ENCODE measurements around the gene MMEL1.

Gene MMEL1

DNA sequence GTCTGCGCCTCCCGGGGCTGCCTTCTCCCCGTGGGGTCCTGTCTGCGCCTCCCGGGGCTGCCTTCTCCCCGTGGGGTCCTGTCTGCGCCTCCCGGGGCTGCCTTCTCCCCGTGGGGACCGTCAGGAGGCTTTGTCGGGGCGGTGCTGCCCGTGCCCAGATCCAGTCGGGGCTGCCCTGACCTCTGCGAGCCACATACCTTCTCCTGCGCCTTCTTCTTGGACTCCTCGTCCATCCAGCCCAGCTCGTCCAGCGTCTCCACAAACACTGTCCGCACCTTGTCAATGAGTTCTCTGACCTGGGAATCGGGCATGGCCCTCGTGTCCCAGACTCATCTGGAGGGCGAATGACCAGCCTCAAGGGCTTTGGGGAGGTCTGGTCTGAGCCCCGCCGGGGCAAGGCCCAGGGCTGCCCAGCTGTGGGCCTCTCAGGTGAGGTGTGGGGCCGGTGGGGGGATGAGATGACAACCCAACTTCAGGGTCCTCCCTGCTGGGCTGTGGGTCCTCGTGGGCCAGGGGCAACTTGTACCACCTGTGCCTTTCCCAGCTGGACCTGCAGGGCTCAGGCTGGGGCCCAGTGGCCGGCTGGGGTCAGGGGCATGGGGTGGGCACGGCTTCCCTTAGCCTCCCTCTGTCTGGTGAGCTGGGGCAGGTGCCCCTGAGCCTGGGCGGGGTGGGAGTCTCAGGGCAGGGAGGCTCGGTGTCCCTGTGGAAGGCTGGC lies 36.8 kb downstream of the MMEL1 start:
- no peak overlapping the region for H3K4me3 ChIP-seq (ENCODE audit: low read depth, low read length)
- TF ChIP-seq, protein P1, sequence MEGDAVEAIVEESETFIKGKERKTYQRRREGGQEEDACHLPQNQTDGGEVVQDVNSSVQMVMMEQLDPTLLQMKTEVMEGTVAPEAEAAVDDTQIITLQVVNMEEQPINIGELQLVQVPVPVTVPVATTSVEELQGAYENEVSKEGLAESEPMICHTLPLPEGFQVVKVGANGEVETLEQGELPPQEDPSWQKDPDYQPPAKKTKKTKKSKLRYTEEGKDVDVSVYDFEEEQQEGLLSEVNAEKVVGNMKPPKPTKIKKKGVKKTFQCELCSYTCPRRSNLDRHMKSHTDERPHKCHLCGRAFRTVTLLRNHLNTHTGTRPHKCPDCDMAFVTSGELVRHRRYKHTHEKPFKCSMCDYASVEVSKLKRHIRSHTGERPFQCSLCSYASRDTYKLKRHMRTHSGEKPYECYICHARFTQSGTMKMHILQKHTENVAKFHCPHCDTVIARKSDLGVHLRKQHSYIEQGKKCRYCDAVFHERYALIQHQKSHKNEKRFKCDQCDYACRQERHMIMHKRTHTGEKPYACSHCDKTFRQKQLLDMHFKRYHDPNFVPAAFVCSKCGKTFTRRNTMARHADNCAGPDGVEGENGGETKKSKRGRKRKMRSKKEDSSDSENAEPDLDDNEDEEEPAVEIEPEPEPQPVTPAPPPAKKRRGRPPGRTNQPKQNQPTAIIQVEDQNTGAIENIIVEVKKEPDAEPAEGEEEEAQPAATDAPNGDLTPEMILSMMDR (IDR thresholded peaks at IDR 0.05; ENCODE audit: low read depth, low read length, missing control alignments), result no peak
- in situ Hi-C loops (cut with HindIII; ENCODE audit: low sequenced_read_pairs), result no loop called here
- DNase-seq (ENCODE audit: low read depth), result no peak

DNA sequence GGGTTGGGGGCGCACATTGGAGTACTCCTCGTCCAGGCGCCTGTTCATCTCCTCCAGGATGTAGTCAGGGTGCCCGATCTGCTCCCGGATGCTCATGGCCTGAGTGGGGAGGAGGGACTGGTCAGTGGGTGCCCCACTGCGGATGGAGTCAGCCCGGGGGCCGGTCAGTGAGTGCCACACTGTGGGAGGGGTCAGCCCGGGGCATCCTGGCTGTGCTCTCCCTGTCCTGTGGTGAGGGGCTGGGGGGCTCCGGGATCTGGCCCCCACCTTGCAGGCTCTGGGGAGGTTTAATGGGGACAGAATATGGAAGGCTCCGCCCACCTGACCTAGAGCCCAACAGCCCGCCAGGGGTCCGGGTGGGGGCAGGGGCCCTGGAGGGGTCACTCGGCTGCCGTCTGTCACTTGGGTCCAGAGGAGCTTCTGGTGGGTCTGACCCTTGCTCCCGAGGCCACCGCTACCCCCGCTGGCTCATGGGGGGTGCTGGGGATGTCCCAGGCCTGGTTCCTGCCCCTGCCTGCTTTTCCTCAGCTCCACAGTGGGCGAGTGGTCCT lies 37.5 kb downstream of the MMEL1 start:
- H3K4me3 ChIP-seq (ENCODE audit: low read depth, low read length), result no peak overlapping the region
- no peak for DNase-seq (ENCODE audit: low read depth)
- TF ChIP-seq, protein P1 (IDR thresholded peaks at IDR 0.05; ENCODE audit: low read depth, low read length, missing control alignments), result no peak
- in situ Hi-C loops (cut with HindIII; ENCODE audit: low sequenced_read_pairs), result no loop called here

DNA sequence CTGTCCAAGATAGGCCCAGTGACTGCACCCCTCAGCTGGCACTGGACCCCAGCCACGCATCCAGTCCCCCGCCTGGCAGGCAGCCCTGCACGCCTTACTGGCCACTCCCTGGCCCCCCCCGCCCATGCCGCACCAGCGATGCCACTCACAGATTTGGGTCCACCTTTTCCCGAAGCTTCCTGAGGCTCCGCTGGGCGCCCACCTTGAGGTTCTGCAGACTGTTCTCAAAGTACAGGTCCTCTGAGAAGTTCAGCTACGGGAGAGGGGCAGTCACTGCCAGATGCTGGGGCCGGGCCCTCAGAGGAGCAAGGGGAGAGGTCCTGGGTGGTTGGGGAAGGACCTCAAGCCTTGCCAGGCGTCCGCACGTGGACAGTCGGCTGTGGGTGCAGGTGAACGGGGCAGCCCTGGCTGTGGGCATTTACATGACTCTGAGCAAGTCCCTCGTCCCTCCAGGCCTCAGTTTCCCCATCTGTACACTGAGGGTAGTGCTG lies 38.1 kb downstream of the MMEL1 start:
- DNase-seq (ENCODE audit: low read depth), result no peak
- no peak overlapping the region for H3K4me3 ChIP-seq (ENCODE audit: low read depth, low read length)
- in situ Hi-C loops (cut with HindIII; ENCODE audit: low sequenced_read_pairs), result no loop called here
- TF ChIP-seq, protein P1 (IDR thresholded peaks at IDR 0.05; ENCODE audit: low read depth, low read length, missing control alignments), result no peak

DNA sequence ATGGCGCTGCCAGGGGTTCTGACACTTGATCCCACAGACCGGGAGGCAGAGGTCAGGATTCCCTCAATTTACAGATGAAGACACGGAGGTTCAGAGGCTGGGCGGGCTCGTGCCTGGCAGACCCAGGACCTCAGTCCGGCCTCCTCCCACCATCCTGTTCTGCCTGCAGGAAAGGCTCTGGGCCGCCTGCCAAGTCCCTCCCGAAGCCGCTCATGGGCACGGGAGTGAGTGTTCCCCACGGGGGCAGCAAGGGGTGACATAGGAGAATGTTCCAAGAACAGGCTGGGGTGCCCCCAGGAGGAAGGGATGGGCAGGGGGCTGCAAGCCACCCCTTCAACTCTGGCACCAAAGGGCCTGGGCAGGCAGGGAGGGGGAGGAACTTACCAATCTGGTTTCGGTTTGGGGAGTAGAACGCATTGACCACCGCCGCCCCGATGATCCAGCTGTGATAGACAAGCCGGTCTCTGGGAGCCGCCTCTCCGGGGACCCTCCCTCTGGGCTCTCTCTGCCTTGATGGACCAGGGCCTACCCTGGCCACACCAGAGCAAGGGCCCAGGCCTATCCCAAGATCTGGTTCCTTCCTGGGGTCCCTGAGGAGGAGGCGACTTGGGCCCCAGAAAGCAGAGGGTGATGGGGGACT lies 38.7 kb downstream of the MMEL1 start:
- in situ Hi-C loops (cut with HindIII; ENCODE audit: low sequenced_read_pairs), result no loop called here
- no peak for DNase-seq (ENCODE audit: low read depth)
- TF ChIP-seq, protein P1 (IDR thresholded peaks at IDR 0.05; ENCODE audit: low read depth, low read length, missing control alignments), result no peak
- H3K4me3 ChIP-seq (ENCODE audit: low read depth, low read length), result no peak overlapping the region

DNA sequence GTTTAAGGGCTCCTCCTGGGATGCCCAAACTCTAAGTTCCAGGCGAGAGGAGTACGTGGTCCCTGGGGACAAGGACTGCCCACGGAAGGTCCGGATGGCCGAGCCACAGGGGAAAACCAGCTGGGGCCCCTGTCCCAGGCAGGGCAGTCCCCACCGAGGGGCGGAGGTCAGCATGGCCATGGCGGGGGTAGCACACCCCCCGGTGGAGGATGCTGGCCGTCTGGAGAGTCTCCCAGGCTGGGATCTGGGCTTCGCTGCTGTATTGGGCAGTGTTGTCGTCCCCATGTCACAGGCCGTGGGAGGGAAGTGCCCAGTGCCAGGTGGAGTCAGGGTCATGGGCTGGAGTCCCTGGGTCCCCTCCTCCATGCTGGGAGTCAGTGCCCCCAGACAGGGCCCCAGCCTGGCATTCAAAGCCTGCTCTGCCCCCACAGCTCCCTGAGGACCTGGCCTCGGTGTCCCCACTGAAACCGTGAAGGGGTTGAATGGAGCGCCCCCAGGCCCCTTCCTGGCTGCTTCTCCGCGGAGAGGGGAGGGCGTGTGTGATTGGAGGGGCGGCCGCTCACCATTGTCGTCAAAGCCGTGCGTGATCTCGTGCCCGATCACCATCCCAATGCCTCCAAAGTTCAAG lies 39.5 kb downstream of the MMEL1 start:
- in situ Hi-C loops (cut with HindIII; ENCODE audit: low sequenced_read_pairs), result no loop called here
- no peak overlapping the region for H3K4me3 ChIP-seq (ENCODE audit: low read depth, low read length)
- TF ChIP-seq, protein P1 (IDR thresholded peaks at IDR 0.05; ENCODE audit: low read depth, low read length, missing control alignments), result no peak
- no peak for DNase-seq (ENCODE audit: low read depth)

DNA sequence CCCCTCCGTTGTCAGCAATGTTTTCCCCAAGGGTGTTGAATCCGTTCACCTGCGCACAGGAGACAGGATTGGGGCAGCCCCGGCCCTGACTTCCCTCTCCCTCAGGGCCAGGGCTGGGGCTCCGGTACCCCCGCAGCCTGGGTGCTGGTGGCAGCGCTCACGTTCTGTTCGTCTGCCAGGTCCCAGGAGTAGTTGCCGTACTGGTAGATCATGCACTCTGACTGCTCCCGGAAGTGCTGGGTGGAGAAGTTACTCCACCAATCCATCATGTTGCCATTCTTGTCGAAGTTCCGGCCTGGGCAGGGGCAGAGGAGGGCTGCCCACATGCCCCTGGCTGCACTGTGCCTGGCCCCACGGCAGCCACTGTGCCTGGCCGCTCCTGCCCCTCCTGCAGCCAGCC lies 40.1 kb downstream of the MMEL1 start:
- DNase-seq (ENCODE audit: low read depth), result no peak
- in situ Hi-C loops (cut with HindIII; ENCODE audit: low sequenced_read_pairs), result no loop called here
- TF ChIP-seq, protein P1 (IDR thresholded peaks at IDR 0.05; ENCODE audit: low read depth, low read length, missing control alignments), result no peak
- H3K4me3 ChIP-seq (ENCODE audit: low read depth, low read length), result no peak overlapping the region
